H1 (cell line): ENCODE data around the gene DMXL1. TPM values are rescaled to one million over a fixed set of nuclear protein-coding genes. Genes with fewer than 3 reads are reported as not detected.

Experiments used
- RBBP5 ChIP-seq: IDR thresholded peaks from 2 replicates; pipeline ENCODE4 v1.7.1; 2012; ENCODE audit warnings: low read depth, mild to moderate bottlenecking, inconsistent platforms, low read length, moderate library complexity, borderline replicate concordance
- polyA plus RNA-seq, 7 experiments: library from polyadenylated mRNA; depleted of rRNA in 3 of 7; stranded (reverse) in 5 of 7; unstranded in 2 of 7; fragments of >200 nt in 5 of 7; fragments of 200-250 nt in 2 of 7; gene quantifications; 1 replicate in 5 of 7; 2 replicates in 1 of 7; 4 replicates in 1 of 7; pipeline versions ENCODE4 v1.2.1 to v1.2.3, GENCODE V29; 2011 to 2013; ENCODE audit warnings: missing spikeins in 2 of 7, mixed read lengths in 2 of 7
- total RNA-seq: library from RNA; stranded (reverse); fragmentation: NEBNext Ultra II Directional; extraction: Animal tissue kit (Norgen Biotek cat#: 25700); gene quantifications from 2 replicates; pipeline ENCODE4 v1.2.1, GENCODE V29; 2021

DMXL1 gene
- total and polyA plus RNA-seq, 2 of the 8 experiments (the other 6 are each of a cell fraction or from before 2014, with no cell fraction given), result 10.1 to 43.9 TPM

GRCh38 chr5:119286511-119287488 is 215.9 kb downstream of the DMXL1 start (continued):
- no peak for TF ChIP-seq RBBP5
